ENCODE data around the gene ACAD11.
A peak's percentile ranks its signal among the peaks of the same experiment; 100 is the strongest.

Gene ACAD11

DNA sequence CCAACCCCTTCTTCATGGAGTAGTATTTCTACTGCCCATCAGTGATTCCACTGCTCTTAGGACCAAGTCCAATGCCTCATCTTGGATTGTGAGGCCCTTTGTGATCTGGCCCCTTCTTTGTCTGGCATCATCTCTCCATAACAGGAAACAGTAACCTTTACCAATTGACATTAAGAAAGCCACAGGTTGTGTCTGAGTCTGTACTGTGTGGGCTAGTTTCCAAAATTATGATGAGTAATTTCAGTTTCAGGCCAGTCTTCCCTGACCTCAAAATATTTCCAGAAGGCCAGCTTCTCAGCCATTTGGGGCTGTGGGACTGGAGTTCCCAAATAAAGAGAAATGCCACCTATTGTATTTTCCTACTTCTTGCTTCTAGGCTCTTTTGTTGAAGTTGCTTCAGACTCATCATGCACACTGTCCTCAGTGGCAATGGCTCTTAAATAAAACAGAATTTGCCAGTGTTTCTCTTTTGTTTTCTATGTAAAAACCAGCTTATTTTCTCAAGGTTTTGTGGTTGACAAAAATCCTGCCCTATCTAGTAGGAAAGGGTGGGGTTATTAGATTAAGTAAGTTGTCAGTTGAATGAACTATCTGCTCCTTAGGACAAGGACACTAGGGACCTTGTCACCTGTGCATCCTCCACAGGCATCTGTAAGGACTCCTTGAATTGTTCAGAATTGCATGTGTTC lies 109.6 kb downstream of the ACAD11 start:
- DNase-seq, result no peak

DNA sequence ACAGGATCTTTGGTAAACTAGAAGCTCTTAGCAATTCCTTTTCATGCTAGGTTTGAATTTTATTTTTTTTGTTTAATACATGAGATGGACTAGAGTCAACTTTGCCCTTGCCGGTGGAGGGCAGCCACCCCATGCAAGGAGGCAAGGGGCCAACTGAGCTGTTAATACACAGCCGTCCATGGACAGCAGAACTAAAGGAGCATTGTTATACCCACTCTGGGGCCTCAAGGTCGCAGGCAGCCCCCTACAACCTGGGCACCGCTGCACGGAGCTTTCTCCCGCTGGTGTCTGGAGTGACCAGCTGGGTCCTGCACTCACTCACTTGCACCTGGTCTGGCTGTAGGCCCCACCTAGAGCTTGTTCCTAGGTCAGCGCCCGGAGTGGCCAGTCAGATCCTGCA lies 110.4 kb downstream of the ACAD11 start:
- DNase-seq, result no peak

DNA sequence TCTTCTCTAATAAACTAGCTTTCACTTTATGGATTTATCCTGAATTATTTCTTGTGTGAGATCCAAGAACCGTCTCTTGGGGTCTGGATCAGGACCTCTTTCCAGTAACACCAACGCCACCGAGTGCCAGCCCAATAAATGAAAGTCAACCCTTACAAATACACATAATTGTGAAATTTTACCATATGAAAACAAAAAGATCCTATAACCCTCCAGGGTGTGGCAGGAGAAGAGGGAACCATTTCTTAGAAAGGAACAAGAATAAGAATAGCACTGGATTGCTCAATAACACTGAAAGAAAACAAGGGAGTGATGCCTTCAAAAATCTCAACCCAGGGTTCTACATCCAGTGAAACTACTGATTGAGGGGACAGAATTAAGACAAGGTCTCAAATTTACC lies 114.1 kb downstream of the ACAD11 start:
- DNase-seq, result no peak

DNA sequence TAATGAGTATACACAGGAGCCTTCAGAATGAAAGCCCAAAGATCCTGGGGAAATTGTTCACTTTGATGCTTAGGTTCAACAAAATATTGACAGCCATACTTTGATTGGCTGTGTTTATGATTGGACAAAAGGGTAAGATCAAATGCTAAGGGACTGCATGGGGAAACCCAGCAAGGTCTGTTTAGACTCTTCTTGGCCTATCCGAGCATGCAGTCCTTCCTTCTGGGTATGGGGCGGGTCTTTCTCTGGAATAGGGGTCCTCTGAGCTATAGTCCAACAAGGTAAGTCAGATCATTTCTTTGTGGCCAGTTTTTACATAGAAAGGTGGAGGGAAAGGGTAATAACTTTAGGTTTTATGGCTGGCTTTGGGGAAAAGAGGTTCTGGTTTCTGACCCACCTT lies 115.5 kb downstream of the ACAD11 start:
- no peak for DNase-seq

DNA sequence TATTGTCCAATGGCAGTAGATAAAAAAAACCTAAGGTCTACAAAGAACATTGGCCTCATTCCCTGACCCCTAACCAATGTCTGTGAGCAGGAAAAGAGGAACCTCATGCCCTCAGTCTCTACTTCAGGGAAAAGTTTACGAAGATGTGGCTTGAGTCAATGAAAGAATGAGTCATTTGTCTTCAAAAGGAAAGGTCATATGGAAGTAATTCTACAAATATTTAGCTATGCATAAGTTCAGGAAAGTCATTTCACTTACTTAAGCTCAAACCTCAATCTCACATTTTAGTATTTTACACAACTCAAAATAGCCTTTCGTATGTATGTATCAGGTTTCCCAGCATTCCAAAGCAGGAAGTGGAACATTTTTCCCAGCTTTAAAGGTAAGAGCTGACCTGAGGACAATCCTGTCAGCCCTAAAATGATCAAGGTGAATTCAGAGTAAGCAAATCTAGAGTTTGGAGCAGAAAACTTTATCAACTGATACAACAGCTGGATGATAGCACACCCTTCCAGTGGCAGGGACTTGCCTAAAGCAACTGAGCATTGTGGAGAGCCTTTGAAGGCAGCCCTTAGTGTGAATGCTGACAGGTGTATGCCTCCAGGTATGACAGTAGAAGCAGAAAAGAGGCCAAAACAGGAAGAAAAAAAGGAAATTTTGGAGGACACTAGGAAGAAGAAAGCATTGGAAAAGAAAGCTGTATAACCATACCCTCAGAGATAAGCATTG lies 116.4 kb downstream of the ACAD11 start:
- DNase-seq, result no peak

DNA sequence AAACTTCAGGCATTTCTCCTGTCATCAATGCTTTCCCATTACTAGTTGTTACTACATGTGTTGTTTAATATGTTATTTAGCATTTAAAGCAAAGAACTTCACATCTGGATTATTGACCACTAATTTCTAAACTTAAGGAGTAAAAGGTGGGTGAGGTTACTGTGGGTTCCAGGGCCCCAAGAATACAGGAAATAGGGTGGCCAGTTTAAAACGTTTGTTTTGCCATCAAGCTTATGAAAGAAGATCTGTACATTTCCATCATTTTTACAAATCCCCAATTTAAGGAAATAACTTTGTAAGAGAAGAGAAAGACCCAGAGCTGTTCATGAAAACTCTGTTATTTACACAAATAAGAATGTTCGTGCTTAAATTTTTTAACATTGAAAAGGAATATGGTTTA lies 117.0 kb downstream of the ACAD11 start:
- DNase-seq, result no peak

DNA sequence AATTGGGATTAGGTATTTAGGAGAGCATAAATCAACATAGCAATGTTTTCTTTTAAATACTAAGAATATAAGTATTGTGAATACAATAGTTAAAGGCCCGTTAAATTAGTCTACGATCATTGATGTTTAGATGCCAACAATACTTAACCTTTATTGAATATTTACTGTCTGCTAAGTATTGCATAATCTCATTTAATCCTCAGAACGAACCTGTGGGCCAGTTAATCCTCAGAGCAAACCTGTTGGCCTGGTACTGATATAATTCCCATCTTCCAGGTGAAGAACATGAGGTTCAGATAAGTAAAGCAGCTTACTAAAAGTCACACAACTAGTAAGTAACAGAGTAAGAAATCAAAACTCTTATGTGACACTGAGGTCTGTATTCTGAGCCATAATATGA lies 119.9 kb downstream of the ACAD11 start:
- no peak for DNase-seq

DNA sequence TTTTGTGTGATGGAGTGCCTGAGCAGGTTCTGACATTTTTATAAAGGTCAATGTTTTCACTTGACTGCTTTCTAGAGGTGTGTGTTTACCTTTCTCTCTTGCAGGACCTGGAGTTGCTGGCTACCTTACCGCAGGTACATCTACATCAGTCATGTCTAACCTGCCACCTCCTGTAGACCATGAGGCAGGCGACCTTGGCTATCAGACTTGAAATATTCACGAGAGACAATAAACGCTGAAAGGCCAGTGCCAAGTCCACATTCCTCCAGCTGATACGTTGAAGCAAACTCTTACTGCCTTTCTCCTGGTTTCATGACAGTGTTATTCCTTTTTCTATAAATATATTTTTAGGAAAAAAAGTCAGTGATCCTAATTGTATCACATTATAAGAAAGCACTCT lies 121.5 kb downstream of the ACAD11 start:
- DNase-seq, result no peak

DNA sequence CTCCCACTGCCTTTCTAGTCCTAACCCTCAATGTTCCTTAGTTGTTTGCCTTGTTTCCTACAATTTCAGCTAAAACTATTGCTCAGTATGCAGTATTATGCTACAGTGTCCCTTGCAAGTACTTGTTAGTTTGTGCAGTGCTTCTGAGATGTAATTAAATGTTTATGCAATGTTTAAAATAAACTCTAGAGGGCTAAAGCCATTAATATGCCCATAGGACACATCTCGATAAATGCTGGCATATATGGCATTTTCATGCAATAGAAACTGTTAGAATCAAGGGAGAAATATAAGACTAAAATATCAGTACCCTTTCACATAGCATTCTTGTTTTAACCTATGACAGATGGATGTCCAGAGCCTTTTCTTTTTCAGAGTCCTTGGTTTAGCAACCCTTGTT lies 122.3 kb downstream of the ACAD11 start:
- no peak for DNase-seq

DNA sequence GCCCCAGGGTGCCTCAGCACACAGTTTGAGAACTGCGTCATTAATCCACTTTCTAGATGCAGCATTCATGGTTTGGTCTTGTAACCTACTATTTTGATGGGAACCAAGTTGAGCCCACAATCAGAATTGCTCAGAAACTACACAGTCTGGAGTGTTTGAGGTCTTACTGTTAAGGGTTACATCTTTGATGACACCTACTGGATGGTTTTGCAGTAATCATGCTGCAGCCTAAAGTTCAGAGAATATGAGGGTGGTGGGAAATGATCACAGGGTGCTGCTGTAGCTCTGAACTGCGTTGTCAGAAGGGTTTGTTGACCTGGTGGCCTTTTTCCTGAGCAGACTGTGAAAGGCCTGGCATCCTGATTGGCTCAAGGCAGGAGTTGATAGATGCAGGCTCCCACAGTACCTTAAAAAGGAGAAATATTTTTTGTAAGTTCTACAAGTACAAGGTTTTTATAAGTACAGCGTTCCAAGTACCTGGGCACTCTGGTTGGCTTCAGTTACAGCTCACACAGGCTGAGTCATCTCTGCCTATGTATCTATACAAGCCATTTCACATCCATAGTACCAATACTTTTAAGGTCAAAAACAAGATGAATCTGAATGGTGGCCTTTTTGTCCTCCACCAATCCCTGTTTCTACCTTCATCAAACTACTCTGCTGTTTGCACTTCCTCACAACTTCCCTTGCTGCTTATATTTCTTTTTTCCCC lies 123.0 kb downstream of the ACAD11 start:
- DNase-seq, result no peak

DNA sequence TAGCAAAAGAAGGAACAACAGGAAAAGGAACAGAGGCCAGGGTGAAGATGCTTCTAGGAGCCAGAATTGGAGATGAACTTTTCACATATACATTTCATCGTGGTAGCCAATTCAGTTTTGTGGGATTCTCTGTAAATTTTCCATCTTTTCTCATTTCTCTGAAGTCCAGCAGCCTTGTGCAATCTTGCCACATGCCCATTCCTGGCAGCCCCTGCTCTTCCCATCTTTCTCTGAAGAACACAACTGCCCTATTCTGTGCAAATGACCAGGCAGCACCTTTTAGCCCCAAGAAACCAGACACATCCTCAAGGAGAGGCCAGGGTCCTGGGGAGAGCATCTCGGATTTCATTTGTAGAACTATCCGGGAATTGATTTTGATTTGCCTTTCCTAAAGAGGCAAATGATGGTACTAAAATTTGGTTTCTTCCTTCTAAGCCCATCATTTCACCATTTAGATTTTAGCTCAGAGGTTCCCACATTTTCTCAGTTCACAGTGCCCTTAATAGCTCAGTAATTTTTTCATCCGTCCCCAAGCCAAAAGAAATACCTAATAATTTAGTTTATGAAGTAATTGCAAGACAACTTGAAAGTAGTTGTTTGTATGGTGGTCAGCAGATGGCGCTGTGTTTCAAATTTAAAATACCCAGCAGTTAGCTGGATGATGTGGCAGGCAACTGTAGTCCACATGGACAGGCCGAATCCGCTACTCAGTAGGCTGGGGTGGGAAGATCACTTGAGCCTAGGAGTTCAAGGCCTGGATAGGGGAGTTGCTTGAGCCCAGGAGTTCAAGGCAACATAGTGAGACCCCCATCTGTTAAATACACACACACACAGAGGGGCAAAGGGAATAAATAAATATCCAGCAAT lies 123.8 kb downstream of the ACAD11 start:
- DNase-seq, result peak; percentile 39 to 44

DNA sequence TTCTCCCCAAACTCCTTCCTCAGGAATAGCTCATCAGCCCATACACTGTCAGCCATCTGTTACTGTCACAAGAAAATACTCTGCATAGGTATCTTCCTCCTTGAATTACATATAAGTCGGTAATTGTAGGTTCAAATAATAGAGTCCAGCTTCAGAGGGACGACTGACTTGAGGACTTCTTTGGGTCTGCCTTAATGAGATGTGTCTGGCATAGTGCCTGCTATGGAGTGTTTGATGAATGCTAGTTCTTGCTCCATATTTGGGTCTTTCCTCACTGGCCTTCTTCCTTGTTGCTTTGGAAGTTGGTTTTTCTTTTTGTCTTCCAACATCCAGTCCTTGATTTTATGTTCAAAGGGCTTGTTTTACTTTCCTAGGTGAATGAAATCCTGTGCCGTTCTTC lies 129.0 kb downstream of the ACAD11 start:
- no peak for DNase-seq

DNA sequence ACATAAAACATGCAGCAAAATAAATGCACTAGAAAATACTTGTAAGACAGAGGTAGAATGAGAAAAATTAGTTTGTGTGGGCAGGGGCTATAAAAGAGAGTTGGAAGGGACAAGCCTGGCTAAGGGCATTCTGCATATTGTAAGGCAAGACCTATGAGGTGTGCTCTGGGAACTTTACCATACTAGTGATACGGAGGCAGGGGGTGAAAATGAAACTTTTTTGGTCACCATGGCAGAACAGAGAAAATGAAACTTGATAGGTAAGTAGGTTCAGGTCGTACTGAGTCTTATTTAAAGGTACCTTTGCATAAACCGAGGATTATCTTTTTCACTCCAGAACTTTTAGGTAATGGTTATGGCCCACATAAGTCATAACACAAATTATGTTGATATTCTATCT lies 137.3 kb downstream of the ACAD11 start:
- no peak for DNase-seq

DNA sequence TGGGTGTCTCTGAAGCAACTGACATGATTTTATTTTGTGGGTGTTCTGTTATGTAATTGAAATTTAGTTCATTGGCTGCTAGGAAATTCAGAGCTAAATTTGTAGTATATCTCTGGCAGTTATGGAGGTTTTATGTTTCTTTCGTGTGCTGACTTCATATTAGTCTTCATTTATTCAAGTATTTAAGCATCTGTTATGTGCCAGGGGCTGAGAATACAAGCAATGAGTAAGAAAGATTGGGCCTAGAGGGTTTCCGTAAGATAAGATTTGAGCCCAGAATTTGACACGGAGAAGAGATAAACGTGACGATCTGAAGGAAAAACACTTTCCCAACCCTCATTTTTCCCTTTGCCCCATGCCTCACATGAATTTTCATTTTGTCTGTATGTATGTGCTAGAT lies 137.7 kb downstream of the ACAD11 start:
- no peak for DNase-seq

DNA sequence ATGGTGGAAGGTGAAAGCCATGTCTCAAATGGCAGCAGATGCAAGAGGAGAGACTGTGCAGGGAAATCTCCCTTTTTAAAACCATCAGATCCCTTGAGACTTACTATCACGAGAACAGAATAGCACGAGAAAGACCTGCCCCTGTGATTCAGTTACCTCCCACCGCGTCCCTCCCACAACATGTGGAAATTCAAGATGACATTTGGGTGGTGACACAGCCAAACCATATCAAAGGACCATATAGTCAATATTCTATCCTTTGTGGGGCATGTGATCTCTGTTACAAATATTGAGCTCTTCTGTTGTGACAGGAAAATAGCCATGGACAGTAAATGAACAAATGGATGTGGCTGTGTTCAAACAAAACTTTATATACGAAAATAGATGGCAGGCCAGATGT lies 139.7 kb downstream of the ACAD11 start:
- no peak for DNase-seq

DNA sequence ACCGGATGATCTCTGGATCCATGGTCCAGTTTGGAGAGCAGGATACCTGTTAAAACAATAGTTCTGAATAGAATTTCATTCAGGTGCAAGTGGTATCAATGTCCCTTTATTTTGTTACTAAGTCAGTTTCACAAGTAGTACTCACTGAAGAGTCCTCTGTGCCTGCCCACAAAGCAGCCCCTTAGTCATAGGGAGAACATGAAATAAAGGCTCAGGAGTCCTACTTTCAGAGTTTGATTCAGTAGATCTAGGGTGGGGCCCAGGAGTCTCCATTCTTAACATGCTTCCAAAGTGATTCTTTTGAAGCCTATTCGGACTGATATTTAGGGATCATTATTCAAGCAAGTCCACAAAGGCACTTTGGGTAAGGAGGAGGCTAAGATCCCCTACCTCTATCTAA lies 142.3 kb downstream of the ACAD11 start:
- no peak for DNase-seq

DNA sequence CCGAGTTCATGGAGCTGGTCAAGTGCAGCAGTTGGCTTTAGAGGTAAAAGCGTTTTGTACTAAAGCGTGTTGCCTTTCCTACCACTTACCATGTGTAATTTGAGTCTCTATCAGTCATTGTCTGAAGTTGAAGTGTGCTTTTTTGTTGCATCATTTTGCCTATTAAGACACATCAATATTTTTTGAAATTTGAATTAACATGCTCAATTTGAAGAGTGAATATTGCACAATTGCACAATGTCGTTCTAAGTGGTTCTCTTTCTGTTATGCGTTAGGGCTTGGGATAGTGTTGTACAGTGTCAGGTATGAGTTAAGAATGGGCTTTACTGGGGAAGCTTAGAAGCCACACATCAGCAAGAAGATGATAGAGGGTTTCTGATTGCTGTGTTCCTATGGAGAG lies 146.6 kb downstream of the ACAD11 start:
- no peak for DNase-seq

DNA sequence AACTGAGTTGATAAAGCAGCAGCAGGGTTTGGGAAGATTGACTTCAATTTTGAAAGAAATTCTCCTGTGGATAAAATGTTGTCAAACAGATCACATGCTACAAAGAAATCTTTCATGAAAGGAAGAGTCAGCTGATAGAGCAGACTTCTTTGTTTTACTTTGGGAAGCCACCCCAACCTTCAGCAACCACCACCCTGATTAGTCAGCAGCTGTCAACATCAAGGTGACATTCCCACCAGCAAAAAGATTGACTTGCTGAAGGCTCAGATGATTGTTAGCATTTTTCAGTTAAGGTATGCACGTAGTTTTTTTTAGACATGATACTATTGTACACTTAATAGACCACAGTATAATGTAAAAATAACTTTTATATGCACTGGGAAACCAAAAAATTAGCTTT lies 150.1 kb downstream of the ACAD11 start:
- no peak for DNase-seq

DNA sequence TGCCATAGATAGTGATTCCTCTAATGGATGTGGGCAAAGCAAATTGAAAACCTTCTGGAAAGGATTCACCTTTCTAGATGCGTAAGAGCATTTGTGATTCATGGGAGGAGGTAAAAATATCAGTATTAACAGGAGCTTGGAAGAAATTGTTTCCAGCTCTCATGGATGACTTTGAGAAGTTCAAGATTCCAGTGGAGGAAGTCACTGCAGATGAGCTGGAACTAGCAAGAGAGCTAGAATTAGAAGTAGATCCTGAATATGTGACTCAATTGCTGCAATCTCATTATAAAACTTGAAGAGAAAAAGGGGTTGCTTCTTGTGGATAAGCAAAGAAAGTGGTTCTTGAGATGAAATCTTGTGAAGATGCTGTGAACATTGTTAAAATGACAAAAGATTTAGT lies 150.5 kb downstream of the ACAD11 start:
- no peak for DNase-seq
